Right lobe of liver (tissue), 4 donors: ENCODE data around the gene TMEM271.

Experiments
- CTCF ChIP-seq, 4 donors: fragments of 200-600 bp in 3 of 4; fragments of 450-650 bp in 1 of 4; IDR thresholded peaks; one replicate each; pipeline versions ENCODE4 v1.5.1 to v1.8.0; 2016 to 2022; ENCODE audit warnings: antibody characterized with exemption in 4 of 4, mild to moderate bottlenecking in 2 of 4
- POLR2A ChIP-seq: fragments of 450-650 bp; IDR thresholded peaks from one replicate; pipeline ENCODE4 v1.6.1; 2017; ENCODE audit warnings: antibody characterized with exemption, mild to moderate bottlenecking
- donor health status: DM: no; HTN: no; CAD: no.
- donor health status: DM: no; HTN: no; CAD: no.
- donor health status: DM: no; HTN: yes; CAD: no.

- TF ChIP-seq CTCF (IDR thresholded peaks at IDR 0.05) (no peak), POLR2A (no peak)
Observed at GRCh38 chr4:552019-552418, 24.1 kb downstream of the TMEM271 start.
